AG09309 (cell line): ENCODE results near the gene PRPF8.
"Not testable (repeated sequence)": the region's sequence is repeated elsewhere in the genome, so short reads cannot be mapped to it uniquely, and the experiment has no call there.

Source experiments
- DNase-seq: peaks from one replicate; pipeline ENCODE4 v3.0.0-alpha.2; 2010; ENCODE audit warnings: low read depth
- H3K4me3 ChIP-seq: 2 replicates; pipeline ENCODE4 v1.5.1; 2011; ENCODE audit warnings: mild to moderate bottlenecking, low read depth, low read length, moderate library complexity; ENCODE audit not compliant: control insufficient read depth
- CTCF ChIP-seq: IDR thresholded peaks from 2 replicates; pipeline ENCODE4 v1.5.1; 2011; ENCODE audit warnings: mild to moderate bottlenecking, low read depth, low read length, inconsistent platforms; ENCODE audit not compliant: insufficient read depth, control insufficient read depth; ENCODE audit errors: missing control alignments

Gene PRPF8

DNA sequence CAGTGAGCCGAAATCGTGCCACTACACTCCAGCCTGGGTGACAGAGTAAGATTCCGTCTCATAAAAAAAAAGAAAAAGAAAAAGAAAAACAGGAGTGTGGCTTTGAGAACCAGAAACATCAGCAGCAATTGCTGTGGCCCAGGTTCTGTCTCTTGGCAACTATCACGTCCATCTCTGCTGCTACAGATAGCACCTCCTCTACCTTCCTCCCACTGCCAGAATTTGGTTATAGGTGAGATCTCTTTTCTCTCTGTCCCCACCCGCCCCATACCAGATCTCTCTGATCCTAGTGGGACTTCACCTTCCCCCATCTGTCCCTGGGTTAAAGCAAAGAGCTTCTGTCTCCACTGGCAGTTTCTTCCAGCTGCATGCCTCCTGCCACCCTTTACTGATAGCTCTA is 22.4 kb upstream of the PRPF8 start:
- no peak for DNase-seq
- TF ChIP-seq CTCF: no peak
- no peak overlapping the region for H3K4me3 ChIP-seq

DNA sequence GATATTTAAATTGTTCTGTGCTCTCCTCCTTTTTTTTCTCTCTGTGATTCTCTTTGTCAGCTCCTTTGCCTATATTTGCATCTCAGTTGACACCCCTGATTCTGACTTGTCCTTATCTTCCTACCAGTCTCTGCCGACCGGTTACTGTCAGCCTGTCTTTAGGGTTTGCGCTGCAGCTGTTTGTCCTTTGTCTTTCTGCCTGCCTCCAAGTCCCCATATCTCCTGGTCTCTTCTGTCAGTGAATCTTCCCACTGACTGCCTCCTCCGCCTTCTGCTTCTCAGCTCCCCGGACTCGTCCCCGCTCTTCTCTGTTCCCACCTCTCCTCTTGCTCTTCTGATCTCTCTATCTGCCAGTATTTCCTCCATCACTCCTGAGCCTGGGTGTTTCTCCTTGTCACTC is 20.3 kb upstream of the PRPF8 start:
- no peak for DNase-seq
- no peak overlapping the region for H3K4me3 ChIP-seq
- no peak for TF ChIP-seq CTCF

GRCh38 chr17:1703063-1703462 is 18.4 kb upstream of the PRPF8 start:
- no peak for TF ChIP-seq CTCF
- no peak overlapping the region for H3K4me3 ChIP-seq
- DNase-seq: no peak

GRCh38 chr17:1699891-1700290 is 15.2 kb upstream of the PRPF8 start:
- H3K4me3 ChIP-seq, DNase-seq: not testable (repeated sequence)

DNA sequence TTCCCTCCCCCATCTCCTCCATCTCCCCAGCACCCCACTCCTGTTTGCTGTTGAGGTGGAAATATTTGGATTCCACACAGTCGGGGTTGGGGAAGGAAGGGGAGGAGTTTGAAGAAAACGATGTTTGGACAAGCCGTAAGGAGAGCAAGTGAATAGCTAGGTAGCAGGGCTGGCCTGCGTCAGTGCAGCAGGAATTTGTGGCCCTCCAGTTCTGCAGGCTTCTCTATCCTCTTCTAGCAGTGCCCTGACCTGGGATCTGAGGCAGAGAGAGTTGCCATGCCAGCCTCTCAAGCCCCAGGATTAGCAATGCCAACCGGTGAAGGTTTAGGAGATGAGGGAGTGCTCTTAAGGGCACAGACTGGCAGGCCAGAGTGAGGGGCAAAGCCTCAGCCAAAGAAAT is 13.0 kb upstream of the PRPF8 start:
- no peak for TF ChIP-seq CTCF
- no peak overlapping the region for H3K4me3 ChIP-seq
- no peak for DNase-seq

DNA sequence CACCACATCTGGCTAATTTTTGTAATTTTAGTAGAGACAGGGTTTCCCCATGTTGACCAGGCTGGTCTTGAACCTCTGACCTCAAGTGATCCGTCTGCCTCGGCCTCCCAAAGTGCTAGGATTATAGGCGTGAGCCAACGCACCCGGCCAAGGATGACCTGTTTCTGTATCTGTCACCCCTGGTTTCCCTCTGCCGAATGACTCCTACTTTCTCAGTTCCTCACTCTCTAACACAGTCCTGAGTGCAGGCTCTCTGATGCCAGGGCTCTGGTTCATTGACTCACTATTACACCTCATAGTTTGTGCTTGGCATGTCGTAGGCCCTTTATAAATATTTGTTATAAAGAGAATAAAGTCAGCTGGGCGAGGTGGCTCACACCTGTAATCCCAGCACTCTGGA is 10.7 kb upstream of the PRPF8 start:
- H3K4me3 ChIP-seq: no peak overlapping the region
- no peak for DNase-seq
- TF ChIP-seq CTCF: no peak

DNA sequence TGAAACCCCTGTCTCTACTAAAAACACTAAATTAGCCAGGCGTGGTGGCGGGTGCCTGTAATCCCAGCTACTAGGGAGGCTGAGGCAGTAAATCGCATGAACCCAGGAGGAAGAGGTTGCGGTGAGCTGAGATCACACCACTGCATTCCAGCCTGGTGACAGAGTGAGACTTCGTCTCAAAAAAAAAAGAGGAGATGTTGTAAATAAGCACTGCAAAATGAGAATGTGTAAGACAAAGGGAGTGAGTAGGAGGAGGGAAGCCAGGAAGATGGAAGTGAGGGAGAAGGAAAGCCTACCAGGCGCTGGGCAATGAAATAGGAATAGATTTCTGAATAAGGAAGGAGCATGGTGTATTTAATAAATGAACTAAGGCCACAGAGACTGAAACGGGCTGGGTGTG is 8.7 kb upstream of the PRPF8 start:
- no peak for DNase-seq
- no peak overlapping the region for H3K4me3 ChIP-seq
- TF ChIP-seq CTCF: no peak
